AG04450 (cell line): ENCODE measurements around the gene XPO4. TPM values are rescaled to one million over a fixed set of nuclear protein-coding genes. Genes with fewer than 3 reads are reported as not detected.

ENCODE experiments used
- CTCF ChIA-PET: fragments of 300-600, 350-600 bp; formaldehyde crosslinking; extraction: SDS; loops from one replicate; lab custom pipeline; 2022; ENCODE audit warnings: antibody characterized with exemption, inconsistent platforms; lab: Charles Lee
- POLR2A ChIA-PET: fragments of 350-600 bp; formaldehyde crosslinking; extraction: SDS; loops from one replicate; lab custom pipeline; 2021; ENCODE audit warnings: antibody characterized with exemption, inconsistent platforms; lab: Yijun Ruan, JAX
- DNase-seq: peaks from one replicate; pipeline ENCODE4 v3.0.0-alpha.2; 2011; ENCODE audit warnings: low read depth, low spot score
- H3K27ac ChIP-seq: one replicate; pipeline ENCODE4 v1.5.1; 2012; ENCODE audit warnings: low read depth, low read length, control low read depth
- H3K27me3 ChIP-seq: one replicate; pipeline ENCODE4 v1.6.0; 2012; ENCODE audit warnings: low read length; ENCODE audit not compliant: control insufficient read depth, insufficient read depth
- H3K4me3 ChIP-seq: 2 replicates; pipeline ENCODE4 v1.5.1; 2011; ENCODE audit warnings: mild to moderate bottlenecking, low read depth, low read length, control low read depth
- H3K9me3 ChIP-seq: 2 replicates; pipeline ENCODE4 v1.5.1; 2012; ENCODE audit warnings: low read length; ENCODE audit not compliant: control insufficient read depth, insufficient read depth
- polyA plus RNA-seq: library from polyadenylated mRNA; depleted of rRNA; stranded (reverse); fragments of >200 nt; gene quantifications from 2 replicates; pipeline ENCODE4 v1.2.3, GENCODE V29; 2011; rRNA removed
- TF ChIP-seq, protein P1 (sequence below): IDR thresholded peaks from 2 replicates; pipeline ENCODE4 v1.5.1; 2011; ENCODE audit warnings: low read depth, low read length, control low read depth, inconsistent platforms

The XPO4 gene
- polyA plus RNA-seq, 1 experiment = 14.4 TPM

- TF ChIP-seq, protein P1, sequence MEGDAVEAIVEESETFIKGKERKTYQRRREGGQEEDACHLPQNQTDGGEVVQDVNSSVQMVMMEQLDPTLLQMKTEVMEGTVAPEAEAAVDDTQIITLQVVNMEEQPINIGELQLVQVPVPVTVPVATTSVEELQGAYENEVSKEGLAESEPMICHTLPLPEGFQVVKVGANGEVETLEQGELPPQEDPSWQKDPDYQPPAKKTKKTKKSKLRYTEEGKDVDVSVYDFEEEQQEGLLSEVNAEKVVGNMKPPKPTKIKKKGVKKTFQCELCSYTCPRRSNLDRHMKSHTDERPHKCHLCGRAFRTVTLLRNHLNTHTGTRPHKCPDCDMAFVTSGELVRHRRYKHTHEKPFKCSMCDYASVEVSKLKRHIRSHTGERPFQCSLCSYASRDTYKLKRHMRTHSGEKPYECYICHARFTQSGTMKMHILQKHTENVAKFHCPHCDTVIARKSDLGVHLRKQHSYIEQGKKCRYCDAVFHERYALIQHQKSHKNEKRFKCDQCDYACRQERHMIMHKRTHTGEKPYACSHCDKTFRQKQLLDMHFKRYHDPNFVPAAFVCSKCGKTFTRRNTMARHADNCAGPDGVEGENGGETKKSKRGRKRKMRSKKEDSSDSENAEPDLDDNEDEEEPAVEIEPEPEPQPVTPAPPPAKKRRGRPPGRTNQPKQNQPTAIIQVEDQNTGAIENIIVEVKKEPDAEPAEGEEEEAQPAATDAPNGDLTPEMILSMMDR = no peak
- ChIA-PET POLR2A (no interaction called here), CTCF (interaction anchor here (0.5 kb wide), 1 partner anchor 101 kb away, joined by 4 read pairs; no protein-coding TSS in a partner anchor)
Observed at GRCh38 chr13:20729633-20730585, 172.6 kb downstream of the XPO4 start.

GRCh38 chr13:20728579-20729311 lies 173.8 kb downstream of the XPO4 start:
- Histone ChIP-seq H3K27ac (no peak overlapping the region), H3K27me3 (no peaks in the 10 kb centered on the region), H3K4me3 (no peak overlapping the region), H3K9me3 (peaks cover 3% of the 10 kb centered on the region; the same call in 1 of the 2 replicates)
- POLR2A ChIA-PET = no interaction called here
- TF ChIP-seq, protein P1 = no peak
- CTCF ChIA-PET = interaction anchor here (0.5 to 1.0 kb wide), 2 partner anchors 103 to 534 kb away, joined by 3 to 4 read pairs; no protein-coding TSS in a partner anchor
- DNase-seq = no peak

More at GRCh38 chr13:20729633-20730585, 172.6 kb downstream of the XPO4 start:
- Histone ChIP-seq H3K9me3 (peaks cover 3% of the 10 kb centered on the region; the same call in 1 of the 2 replicates), H3K4me3 (no peak overlapping the region), H3K27ac (no peak overlapping the region), H3K27me3 (no peaks in the 10 kb centered on the region)
- DNase-seq = no peak

DNA sequence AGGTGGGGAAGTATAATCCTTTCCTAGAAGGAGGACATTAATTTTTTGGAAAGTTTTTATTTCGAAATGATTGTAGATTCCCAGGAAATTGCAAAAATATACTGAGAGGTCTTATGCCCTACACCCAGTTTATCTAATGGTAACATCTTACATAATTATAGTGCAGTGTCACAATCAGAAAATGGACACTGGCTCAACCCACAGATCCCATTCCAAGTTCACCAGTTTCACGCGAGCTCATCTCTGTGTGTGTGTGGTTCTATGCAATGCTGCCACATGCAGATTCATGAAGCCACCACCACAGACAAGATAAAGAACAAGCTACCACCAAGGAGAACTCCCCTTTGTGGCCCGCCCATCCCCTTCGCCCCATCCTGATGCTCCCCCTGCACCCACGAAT lies 174.7 kb downstream of the XPO4 start:
- no peak for DNase-seq
- POLR2A ChIA-PET = no interaction called here
- H3K4me3 ChIP-seq = no peak overlapping the region
- CTCF ChIA-PET = no interaction called here
- no peak overlapping the region for H3K27ac ChIP-seq
- TF ChIP-seq, protein P1 = no peak
- no peaks in the 10 kb centered on the region for H3K27me3 ChIP-seq
- peaks cover 3% of the 10 kb centered on the region; the same call in 1 of the 2 replicates for H3K9me3 ChIP-seq

Other genes with a start within 250 kb of the XPO4 start
- 3.0 and 3.2 TPM in 2 replicates for gene IL17D, start 199.0 kb downstream of the XPO4 start, polyA plus RNA-seq
- gene EEF1AKMT1, start 128.8 kb downstream of the XPO4 start, polyA plus RNA-seq = 14.7 and 19.5 TPM in 2 replicates
- gene LATS2, start 158.8 kb upstream of the XPO4 start, polyA plus RNA-seq = 19.3 and 21.7 TPM in 2 replicates
- gene SAP18, start 237.4 kb upstream of the XPO4 start, polyA plus RNA-seq = 99.1 and 122 TPM in 2 replicates